Measurements from ENCODE around the gene AKR1C1.
"Not testable (repeated sequence)": the region's sequence is repeated elsewhere in the genome, so short reads cannot be mapped to it uniquely, and the experiment has no call there.

AKR1C1 gene

GRCh38 chr10:4983615-4984216, 20.5 kb downstream of the AKR1C1 start:
- DNase-seq, result no peak

GRCh38 chr10:4984223-4984622, 21.0 kb downstream of the AKR1C1 start:
- DNase-seq, result no peak

- DNase-seq, result no peak
Observed at GRCh38 chr10:4984971-4985594, 21.9 kb downstream of the AKR1C1 start.

- DNase-seq, result not testable (repeated sequence)
Observed at GRCh38 chr10:4988000-4988641, 24.9 kb downstream of the AKR1C1 start.

- DNase-seq, result no peak
Observed at GRCh38 chr10:4990217-4990616, 27.0 kb downstream of the AKR1C1 start.

GRCh38 chr10:4991463-4991862, 28.2 kb downstream of the AKR1C1 start:
- DNase-seq, result not testable (repeated sequence)

GRCh38 chr10:4992564-4992963, 29.3 kb downstream of the AKR1C1 start:
- not testable (repeated sequence) for DNase-seq

- not testable (repeated sequence) for DNase-seq
Observed at GRCh38 chr10:4994260-4994659, 31.0 kb downstream of the AKR1C1 start.

- no peak for DNase-seq
Observed at GRCh38 chr10:4998671-4999070, 35.5 kb downstream of the AKR1C1 start.

GRCh38 chr10:5002013-5002727, 39.0 kb downstream of the AKR1C1 start:
- DNase-seq, result no peak

- DNase-seq, result not testable (repeated sequence)
Observed at GRCh38 chr10:5003127-5004029, 40.2 kb downstream of the AKR1C1 start, which contains the start of gene AKR1C2. Gene AKR1C2 (minus strand): TSS chr10:5003857. CDS start chr10:5003835, 22 bp downstream.

GRCh38 chr10:5004030-5004385, 40.8 kb downstream of the AKR1C1 start:
- not testable (repeated sequence) for DNase-seq

GRCh38 chr10:5004501-5004900, 41.3 kb downstream of the AKR1C1 start:
- DNase-seq, result not testable (repeated sequence)

- DNase-seq, result not testable (repeated sequence)
Observed at GRCh38 chr10:5008857-5009548, 45.8 kb downstream of the AKR1C1 start.

GRCh38 chr10:5010043-5010442, 46.8 kb downstream of the AKR1C1 start:
- DNase-seq, result not testable (repeated sequence)

- not testable (repeated sequence) for DNase-seq
Observed at GRCh38 chr10:5011392-5011791, 48.2 kb downstream of the AKR1C1 start.

GRCh38 chr10:5012595-5012994, 49.4 kb downstream of the AKR1C1 start:
- no peak for DNase-seq

GRCh38 chr10:5013385-5013784, 50.2 kb downstream of the AKR1C1 start:
- no peak for DNase-seq

- not testable (repeated sequence) for DNase-seq
Observed at GRCh38 chr10:5014200-5014910, 51.1 kb downstream of the AKR1C1 start.

- no peak for DNase-seq
Observed at GRCh38 chr10:5014936-5015335, 51.7 kb downstream of the AKR1C1 start.

- peak; percentile 26 for DNase-seq
Observed at GRCh38 chr10:5018134-5018533, 54.9 kb downstream of the AKR1C1 start.
